NCI-H2227 treated with DMSO at 0.1 percent for 48 hours (cell line): Measurements from ENCODE around the gene AMIGO2.
"Not testable (repeated sequence)": the region's sequence is repeated elsewhere in the genome, so short reads cannot be mapped to it uniquely, and the experiment has no call there.

Experiments
- DNase-seq: peaks from one replicate; lab custom pipeline; 2025; lab: John Stamatoyannopoulos, UW

Gene AMIGO2

DNA sequence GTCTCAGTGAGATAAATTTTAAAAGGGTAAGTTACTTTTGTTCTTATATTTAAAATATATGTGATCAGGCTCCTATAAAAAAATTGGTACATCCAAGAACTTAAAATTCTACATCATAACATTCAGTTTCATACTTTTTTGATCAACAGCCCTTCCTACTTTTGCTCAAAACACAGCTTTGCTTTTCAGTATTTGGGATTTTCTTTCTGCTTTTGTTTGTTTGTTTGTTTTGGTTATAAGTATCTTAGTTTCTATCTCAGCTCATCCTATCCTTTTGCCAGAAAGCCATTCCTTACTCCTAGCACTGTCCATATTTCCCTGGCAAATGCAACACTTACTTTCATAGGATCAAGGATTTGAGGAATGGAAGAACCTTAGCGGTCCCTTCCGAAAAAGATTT, 5.0 kb downstream of the AMIGO2 start:
- no peak for DNase-seq

DNA sequence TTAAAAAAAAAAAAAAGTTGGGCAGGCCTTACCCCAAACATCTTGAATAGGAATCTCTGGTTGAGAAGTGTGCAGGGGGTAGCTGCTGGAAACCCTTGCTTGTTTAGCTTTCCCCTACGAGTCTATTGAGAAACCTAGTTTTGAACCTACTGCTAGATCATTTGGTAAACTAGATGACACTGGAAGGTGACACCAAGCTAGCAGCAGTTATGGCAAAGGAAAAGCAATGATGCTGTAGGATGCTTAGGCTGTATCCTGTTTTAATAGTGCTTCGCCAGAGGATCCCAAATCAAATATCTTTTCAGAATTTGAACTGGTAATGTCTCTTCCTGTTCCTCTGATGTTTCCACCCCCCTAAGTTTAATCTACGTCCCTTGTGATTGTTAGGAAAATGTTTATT, 5.8 kb downstream of the AMIGO2 start:
- no peak for DNase-seq

DNA sequence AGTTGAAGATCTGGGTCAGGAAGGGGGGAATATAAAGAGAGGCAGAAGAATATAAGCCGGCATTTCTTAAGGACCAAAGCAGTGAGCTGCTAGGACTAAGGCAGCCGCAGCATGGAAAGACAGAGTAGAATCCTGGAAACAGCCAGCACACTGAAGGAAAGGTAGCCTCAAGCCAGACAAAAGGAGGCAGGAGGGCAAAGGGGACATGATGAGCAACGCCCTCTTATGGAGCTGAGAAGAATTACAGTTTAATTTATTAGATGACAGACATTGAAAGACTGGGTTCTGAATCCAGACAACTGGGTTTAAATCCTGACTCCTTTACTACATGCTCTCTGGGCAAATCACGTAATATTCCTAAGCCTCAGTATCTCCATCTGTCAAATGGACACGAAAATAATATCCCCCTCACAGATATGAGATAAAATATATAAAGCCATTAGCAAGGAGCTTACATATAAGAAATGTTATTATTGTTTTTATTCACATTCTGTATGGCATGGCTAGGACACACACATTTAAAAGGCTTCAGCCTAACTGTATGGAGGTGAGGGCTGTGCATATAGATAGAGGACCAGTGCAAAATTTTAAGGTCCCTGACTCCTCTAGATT, 8.4 kb downstream of the AMIGO2 start:
- no peak for DNase-seq

DNA sequence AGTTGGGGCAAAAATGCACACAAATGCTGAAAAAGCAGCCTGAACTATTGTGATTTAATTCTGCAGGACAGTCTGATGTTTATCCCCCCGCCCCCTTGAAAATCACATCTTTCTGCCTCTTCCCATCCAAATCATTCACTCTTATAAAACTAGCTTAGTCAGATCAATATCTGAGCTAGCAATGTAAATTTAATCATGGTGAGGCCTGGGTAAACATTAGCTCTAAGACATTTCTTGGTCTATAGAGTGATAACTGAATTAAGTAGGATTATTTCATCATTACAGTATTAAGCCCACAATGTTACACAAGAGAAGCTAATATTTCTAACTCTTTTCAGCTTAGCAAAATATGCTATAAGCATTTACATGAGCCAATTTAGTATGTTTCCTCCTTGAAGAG, 9.4 kb downstream of the AMIGO2 start:
- no peak for DNase-seq

DNA sequence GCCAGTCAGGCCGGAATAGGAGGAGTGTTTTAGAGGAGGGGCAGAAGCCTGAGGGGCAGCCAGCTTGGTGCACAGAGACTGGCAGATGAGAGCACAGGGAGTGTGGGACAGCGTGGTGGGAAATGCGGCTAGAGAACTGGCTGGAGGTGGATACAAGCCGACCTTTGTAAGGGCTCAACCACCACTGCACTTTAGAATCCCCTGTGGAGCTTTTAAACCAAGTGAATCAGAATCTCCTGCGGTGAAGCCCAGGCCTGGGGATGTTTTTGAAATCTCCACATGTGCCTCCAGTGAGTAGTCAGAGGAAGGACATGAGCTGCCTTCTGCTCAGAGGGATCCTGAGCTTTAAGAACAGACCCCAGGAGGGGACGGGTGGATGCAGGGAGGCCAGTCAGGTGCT, 11.2 kb downstream of the AMIGO2 start:
- no peak for DNase-seq

DNA sequence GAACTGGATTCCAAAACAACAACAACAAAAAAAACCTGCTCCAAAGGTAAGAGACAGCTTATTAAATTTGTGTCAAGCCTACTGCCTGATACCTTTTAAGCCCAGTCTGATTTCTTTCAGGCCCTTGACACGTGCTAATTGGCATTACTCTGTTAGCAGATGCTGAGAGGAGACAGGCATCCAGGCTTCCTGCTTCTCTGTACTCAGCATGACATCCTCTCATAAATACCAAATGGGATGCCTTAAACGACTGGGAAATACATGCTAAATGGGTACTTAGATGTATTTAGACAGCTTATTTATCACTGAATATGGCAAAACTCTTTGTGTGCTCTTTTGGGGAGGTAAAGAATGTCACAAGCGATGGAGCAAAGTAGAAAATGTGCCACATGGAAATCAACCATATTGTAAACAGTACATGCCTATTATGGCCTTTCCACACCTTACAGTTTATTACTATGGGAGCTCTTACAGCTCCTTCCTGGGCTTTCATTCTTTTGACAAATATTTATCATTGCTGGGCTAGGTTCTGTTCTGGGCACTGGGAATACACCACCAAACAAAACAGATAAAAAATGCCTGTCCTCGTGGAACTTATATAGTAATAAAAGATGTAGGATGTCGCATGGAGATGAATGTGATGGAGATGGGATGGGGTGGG, 11.9 kb downstream of the AMIGO2 start:
- no peak for DNase-seq

DNA sequence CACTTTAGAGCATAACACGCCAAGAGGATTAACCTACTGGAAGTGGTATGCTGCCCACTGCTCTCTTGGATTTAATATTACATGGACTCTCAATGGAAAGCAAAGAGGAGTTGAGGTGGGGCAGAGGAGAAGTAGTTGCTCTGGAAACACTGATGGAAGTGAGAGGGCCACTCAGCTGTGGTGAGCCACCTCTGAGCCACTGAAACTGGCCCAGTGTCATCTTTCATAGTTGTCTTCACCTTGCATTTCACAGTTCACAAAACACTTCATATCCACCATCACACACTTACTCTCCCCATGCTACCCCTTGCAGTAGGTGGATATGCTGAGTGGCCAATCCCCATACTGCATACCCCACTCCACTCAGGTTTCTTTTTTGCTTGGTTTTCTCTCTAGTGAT, 12.6 kb downstream of the AMIGO2 start:
- DNase-seq = no peak

DNA sequence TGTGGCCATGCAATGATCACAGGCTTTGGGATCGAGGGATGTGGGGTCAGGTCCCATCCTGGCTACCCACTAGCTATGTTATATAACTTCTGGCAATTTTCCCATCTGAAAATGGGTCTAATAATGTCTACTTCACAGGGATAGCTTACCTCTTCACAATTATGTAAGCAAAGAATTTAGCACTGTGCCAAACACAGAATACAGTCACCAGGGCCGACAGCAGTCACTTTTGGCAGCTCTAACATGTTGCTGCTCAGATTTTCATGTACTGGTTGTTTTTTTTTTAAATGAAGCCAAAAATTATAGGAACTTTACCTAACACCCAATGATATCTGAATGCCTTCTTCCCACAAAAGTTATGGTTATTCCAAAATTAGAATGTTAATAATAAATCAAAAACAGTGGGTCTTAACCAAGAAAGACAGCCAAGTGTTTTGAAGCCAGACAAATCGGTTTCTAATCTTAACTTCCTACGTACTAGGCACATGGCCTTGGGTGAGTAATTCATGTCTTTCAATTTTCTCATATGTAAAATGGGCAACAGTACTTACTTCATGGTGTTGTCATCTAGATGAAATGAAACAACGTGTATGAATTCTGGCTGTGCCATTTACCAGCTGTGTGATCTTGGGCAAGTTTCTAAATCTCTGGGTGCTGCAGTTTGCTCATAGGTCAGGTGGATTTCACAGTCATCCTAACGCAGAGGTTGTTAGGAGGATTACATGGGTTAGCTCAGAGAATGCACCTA, 13.3 kb downstream of the AMIGO2 start:
- no peak for DNase-seq

DNA sequence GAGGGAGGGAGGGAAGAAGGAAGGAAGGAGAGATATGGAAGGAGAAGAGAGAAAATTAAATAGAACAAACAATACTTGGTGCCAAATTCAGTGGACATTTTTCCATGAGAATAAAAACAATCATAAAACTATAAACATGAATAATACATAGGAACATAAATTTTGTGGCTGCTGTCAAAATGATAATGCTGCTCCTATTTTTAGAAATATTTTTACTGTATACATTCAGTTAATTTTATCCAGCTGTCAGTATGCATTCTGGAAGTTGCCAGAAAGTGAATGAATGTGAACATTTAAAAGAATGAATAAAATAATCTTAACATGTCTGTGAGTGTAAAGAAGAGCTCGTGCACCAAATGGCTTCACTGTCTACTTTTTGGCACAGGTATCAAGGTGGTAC, 14.2 kb downstream of the AMIGO2 start:
- no peak for DNase-seq

DNA sequence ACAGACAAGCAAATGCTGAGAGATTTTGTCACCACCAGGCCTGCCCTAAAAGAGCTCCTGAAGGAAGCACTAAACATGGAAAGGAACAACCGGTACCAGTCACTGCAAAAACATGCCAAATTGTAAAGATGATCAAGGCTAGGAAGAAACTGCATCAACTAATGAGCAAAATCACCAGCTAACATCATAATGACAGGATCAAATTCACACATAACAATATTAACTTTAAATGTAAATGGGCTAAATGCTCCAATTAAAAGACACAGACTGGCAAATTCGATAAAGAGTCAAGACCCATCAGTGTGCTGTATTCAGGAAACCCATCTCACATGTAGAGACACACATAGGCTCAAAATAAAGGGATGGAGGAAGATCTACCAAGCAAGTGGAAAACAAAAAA, 21.1 kb downstream of the AMIGO2 start:
- DNase-seq = not testable (repeated sequence)

DNA sequence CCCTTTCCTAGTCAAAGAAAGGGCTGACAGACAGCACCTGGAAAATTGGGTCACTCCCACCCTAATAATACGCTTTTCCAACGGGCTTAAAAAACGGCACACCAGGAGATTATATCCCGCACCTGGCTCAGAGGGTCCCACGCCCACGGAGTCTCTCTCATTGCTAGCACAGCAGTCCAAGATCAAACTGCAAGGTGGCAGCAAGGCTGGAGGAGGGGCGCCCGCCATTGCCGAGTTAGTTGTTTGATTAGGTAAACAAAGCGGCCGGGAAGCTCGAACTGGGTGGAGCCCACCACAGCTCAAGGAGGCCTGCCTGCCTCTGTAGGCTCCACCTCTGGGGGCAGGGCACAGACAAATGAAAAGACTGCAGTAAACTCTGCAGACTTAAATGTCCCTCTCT, 22.8 kb downstream of the AMIGO2 start:
- not testable (repeated sequence) for DNase-seq

DNA sequence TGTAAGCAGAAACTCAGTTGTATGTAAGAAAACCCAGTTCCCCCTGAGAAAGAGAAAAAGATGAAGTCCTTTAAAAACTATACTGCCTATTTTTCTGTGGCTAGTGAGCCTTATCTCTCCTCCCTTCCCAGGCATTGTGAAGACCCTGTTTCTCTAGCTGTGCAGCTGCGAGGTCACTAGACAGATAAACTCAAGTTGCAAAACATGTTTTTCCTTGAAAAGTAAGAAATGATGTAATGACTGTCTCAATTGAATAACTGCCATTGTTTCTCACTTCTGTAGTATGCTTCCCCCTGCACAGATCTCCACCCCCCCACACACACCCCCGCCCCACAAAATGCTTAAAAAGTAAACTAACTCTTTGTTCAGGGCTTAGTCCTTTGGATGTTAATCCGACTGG, 23.9 kb downstream of the AMIGO2 start:
- DNase-seq = not testable (repeated sequence)

DNA sequence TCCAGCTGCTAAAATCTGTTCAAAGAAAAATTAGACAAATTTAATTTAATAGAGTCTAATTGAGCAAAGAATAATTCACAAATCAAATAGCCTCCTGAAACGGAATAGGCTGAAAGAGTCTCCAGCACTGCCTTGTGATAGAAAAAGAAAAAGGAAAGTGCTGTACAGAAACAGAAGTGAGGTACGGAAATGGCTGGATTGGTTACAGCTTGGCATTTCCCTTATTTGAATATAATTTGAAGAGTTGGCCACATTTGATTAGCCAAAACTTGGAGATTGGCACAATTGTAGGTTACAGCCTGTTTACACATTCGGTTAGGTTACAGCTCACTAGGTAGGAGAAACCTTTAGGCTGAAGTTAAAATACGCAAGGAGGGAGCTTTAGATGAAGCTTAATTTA, 25.1 kb downstream of the AMIGO2 start:
- no peak for DNase-seq

DNA sequence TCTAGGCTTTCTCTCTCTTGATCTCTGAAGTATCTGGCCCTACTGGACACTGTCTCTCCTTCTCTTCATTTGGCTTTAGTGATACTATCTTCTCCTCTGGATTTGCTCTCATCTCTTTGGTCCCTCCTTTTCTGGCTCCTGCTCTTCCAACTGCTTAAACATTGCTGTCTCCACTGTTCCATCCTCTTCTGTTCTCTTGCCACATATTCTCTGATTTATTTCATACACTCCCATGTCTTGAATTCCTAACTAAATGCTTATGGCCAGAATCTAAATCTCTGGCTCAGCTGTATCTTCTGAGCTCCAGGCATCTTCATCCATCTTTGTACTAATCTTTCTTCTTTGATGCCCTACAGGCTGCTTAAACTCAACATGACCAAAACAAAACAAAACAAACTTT, 25.8 kb downstream of the AMIGO2 start:
- DNase-seq = no peak

DNA sequence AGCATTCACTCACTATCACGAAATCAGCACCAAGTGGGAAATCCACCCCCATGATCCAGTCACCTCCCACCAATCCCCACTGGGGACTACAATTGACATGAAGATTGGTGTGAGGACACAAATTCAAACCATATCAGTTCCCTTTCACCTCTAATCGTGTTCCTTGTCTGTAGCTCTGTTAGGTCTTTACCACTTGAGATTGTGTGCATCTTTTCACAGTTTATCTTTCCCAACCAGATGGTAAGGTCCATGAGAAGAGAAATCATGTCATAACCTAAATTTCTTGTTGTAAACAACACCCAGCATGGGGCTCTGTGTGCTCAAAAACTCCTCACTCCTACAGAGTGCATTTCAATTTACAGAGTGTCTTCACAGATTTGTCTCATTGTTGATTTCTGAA, 27.5 kb downstream of the AMIGO2 start:
- DNase-seq = no peak

DNA sequence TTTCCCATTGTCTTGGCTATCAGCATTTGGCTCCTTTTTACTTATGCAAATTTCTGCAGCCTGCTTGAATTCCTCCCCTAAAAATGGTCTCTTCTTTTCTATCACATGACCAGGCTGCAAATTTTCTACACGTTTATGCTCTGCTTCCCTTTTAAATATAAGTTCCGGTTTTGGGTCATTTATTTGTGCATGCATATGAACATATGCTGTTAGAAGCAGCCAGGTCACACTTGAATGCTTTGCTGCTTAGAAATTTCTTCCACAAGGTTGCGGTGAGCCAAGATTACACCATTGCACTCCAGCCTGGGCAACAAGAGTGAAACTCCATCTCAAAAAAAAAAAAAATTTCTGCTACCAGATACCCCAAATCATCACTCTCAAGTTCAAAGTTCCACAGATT, 28.5 kb downstream of the AMIGO2 start:
- DNase-seq = not testable (repeated sequence)

DNA sequence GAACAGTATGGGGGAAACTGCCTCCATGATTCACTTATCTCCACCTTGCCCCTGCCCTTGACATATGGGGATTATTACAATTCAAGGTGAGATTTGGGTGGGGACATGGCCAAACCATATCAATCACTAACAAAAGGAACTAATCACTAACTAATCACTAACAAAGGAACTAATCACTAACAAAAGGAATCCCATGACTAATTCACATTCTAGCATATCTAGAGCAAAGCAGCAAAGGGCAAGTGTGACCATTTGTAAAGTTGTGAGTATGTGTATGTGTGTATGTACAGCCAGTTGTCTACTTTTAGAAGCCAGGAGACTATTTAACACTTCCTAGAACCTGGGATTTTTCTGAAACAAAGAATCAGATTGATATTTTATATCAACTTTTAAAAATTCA, 31.2 kb downstream of the AMIGO2 start:
- no peak for DNase-seq

DNA sequence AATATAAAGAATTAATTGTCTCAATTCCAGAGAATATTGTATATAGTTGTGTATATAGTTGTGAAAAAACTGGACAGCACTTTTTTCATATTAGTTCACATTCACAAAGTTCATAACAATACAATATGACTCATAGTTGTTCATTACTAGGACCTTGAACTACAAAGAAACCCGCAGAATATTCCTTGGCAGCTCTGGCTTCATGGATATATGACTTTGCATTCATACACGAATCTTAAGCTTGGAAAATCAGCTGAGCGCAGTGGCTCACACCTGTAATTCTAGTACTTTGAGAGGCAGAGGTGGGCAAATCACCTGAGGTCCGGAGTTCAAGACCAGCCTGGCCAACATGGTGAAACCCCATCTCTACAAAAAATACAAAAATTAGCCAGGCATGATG, 38.4 kb downstream of the AMIGO2 start:
- DNase-seq = no peak

DNA sequence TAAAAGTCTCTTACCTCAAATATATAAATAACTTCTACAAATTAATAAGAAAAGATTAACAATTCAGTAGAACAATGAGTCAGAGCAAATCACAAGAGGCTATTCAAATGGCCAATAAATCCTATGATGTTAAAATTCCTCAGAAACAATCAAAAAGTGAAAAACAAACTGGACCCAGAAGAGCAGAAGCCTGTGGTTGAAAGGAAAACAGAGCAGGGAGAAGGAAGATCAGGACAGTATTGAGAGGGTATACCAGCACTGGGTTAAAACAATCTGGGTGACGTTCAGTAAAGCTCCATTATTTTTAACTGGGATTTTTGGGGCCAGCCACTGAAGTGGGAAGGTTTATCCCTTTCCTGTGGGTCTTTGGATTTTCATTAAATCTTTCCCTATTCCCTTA, 40.0 kb downstream of the AMIGO2 start:
- DNase-seq = no peak

DNA sequence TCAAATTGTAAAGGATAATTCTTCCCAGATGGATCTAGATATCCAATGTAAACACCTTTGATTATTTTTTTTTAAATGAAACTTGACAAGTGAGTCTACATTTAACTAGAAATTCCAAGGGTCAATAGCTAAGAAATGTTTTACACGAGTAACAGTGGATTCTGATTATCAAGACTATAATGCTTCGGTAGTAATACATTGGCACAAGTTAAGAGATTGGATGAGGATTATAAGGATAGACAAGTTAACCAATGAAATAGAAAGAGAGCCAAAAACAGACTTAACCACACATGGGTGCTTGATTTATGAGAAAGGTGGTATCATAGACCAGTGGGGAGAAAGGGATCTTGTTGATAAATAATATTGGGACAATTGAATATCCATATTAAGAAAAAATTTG, 40.7 kb downstream of the AMIGO2 start:
- DNase-seq = no peak

DNA sequence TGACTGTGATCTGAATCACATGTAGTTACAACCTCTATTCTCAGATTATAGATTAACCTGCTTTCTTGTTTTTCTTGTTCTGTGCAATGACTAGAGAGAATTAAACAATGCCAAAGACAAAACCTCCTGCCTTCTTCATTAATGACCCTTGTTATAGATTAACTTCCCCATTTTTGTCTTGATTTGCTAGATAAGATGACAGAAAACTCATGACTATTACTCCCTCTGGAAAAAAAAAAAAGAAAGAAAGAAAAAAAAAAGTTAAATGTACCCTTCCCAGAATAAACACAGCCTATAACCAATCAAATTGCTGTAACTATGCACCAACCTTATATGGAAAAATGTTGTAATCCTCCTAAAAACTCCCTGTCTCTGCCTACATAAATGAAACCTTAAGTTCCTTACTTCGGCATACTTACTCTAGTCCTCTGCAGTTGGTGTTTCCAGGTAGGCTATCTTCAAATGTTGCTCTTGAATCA, 41.5 kb downstream of the AMIGO2 start:
- DNase-seq = no peak

DNA sequence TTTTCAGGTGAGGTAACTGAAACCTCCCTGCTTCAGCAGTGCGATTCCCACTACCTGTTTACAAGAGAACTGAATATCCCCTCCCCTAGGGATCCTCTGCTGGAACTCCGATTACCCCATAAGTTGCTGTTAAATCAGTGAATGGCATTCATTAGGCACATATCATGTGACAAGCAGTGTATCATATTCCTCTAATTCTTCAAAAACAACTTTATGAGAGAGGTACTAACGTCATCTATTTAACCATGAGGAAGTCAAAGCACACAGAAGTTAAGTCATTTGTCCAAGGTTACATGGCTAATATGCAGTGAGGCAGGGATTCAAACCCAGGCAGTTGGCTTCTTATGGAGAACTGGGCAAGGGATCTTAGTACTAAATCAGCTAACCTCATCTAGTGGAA, 44.3 kb downstream of the AMIGO2 start:
- DNase-seq = no peak

DNA sequence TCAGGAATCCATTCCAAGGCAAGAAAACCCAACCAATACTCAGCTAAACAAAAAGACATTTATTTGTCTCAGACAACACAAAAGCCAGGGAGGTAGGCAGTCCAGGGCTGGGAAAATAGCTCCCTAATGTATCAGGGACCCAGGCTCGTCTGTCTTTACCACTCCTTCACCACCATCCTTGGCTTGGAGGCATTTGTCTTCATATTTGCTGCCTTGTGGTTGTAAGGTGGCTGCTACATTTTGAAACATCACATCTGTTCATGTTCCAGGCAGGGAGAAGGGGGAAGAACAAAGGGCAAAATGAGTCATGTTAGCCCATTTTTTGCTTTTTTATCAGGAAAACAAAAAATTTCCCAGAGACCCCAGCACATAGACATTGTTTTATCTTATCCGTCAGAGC, 45.1 kb downstream of the AMIGO2 start:
- DNase-seq = no peak
